ENCODE measurements around the gene SEC62. TPM values are rescaled to one million over a fixed set of nuclear protein-coding genes. Genes with fewer than 3 reads are reported as not detected.

SEC62 gene
- polyA plus RNA-seq, 1 experiment: 45.7 TPM

GRCh38 chr3:170037463-170038433 lies 71.1 kb downstream of the SEC62 start, which contains the start of gene GPR160:
Gene GPR160, plus strand, starts transcription at chr3:170037995. Its CDS starts 45,978 bp downstream, at chr3:170083973.
- ChIA-PET POLR2A (no interaction called here), CTCF (interaction anchor here (1.7 kb wide), 1 partner anchor 12 kb away, joined by 5 read pairs; no protein-coding TSS in a partner anchor)
- Histone ChIP-seq H3K36me3 (ENCODE audit: control insufficient read depth, insufficient read depth, low read length) (no peaks in the 10 kb centered on the region), H3K27me3 (ENCODE audit: control insufficient read depth, insufficient read depth, low read length) (peaks cover 21% of the 10 kb centered on the region), H3K4me3 (ENCODE audit: low read depth, low read length) (peak within 1 kb of the TSS; percentile 35)
- DNase-seq (ENCODE audit: low read depth): no peak
- TF ChIP-seq CTCF (IDR thresholded peaks at IDR 0.05; ENCODE audit: insufficient read depth, low read depth, low read length): peak; percentile 59

DNA sequence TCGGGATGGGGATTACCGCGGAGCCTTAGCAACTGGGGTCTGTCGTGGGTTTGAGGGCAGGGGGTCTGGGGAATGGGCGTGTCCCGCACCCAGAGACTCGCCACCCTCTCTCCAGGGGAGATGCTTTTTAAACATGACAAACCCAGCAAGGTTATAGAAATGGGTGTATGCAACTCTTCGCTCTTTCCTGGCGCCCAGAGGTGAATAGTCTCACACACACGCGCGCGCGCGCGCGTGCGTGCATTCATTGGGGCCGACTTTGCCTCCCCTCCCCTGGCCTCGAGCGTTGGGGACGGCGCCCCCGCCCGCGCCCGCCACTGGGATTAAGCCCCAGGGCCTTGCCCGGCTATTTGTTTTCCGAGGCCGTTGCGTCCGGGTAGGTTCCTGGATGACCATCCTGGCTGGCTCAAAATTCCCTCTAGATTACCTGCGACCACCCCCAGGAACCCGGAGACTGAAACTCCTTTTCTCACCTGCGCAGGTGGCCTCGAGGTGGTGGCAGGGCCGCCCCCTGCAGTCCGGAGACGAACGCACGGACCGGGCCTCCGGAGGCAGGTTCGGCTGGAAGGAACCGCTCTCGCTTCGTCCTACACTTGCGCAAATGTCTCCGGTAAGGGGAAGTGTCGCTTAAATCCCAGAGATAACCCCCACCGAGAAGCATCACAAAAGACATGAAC lies 72.0 kb downstream of the SEC62 start:
- CTCF ChIA-PET: interaction anchor here (1.3 kb wide), 1 partner anchor 9 kb away, joined by 3 read pairs; no protein-coding TSS in a partner anchor
- DNase-seq (ENCODE audit: low read depth): no peak

DNA sequence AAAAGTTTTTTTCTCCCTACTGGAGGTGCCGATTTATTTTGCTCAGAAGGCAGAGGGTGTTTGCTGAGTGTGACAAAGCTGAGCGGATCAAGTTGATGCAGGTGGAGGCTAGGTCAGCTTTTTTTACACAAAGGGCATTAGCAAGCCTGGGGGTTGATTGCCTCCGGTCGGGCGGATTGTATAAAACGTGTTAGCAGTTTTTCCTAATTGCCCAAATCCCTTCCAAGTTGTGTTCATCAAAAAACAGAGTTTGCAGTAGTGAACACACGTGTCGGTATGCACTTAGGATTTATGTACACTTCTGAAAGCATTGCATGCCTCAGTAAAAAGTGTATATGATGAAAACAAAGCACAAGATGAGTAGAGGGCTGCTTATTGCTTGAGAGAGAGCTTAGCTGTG lies 73.8 kb downstream of the SEC62 start:
- TF ChIP-seq CTCF (IDR thresholded peaks at IDR 0.05; ENCODE audit: insufficient read depth, low read depth, low read length): no peak
- Histone ChIP-seq H3K27me3 (ENCODE audit: control insufficient read depth, insufficient read depth, low read length) (peaks cover 21% of the 10 kb centered on the region), H3K4me3 (ENCODE audit: low read depth, low read length) (no peak overlapping the region), H3K36me3 (ENCODE audit: control insufficient read depth, insufficient read depth, low read length) (no peaks in the 10 kb centered on the region)
- POLR2A ChIA-PET: interaction anchor here (0.6 kb wide), 1 partner anchor 26 kb away, joined by 5 read pairs; no protein-coding TSS in a partner anchor
- no peak for DNase-seq (ENCODE audit: low read depth)
- CTCF ChIA-PET: interaction anchor here (0.8 kb wide), 1 partner anchor 27 kb away, joined by 3 read pairs; no protein-coding TSS in a partner anchor

More for the DNA sequence above, 72.0 kb downstream of the SEC62 start:
- no peak for TF ChIP-seq CTCF (IDR thresholded peaks at IDR 0.05; ENCODE audit: insufficient read depth, low read depth, low read length)
- Histone ChIP-seq H3K36me3 (ENCODE audit: control insufficient read depth, insufficient read depth, low read length) (no peaks in the 10 kb centered on the region), H3K27me3 (ENCODE audit: control insufficient read depth, insufficient read depth, low read length) (peaks cover 21% of the 10 kb centered on the region), H3K4me3 (ENCODE audit: low read depth, low read length) (peak overlapping the region; percentile 35)
- POLR2A ChIA-PET: no interaction called here

GRCh38 chr3:170043506-170043905 lies 76.9 kb downstream of the SEC62 start:
- H3K27me3 ChIP-seq (ENCODE audit: control insufficient read depth, insufficient read depth, low read length): peaks cover 17% of the 10 kb centered on the region
- POLR2A ChIA-PET: no interaction called here
- CTCF ChIA-PET: interaction anchor here (1.2 kb wide), 1 partner anchor 15 kb away, joined by 3 read pairs; no protein-coding TSS in a partner anchor

More at GRCh38 chr3:170043506-170043905, 76.9 kb downstream of the SEC62 start:
- H3K4me3 ChIP-seq (ENCODE audit: low read depth, low read length): no peak overlapping the region
- TF ChIP-seq CTCF (IDR thresholded peaks at IDR 0.05; ENCODE audit: insufficient read depth, low read depth, low read length): no peak
- DNase-seq (ENCODE audit: low read depth): no peak
- no peaks in the 10 kb centered on the region for H3K36me3 ChIP-seq (ENCODE audit: control insufficient read depth, insufficient read depth, low read length)

Measured in BJ (cell line).